Mucosa of gallbladder (tissue), 1 donor: ENCODE measurements around the gene PDIA4. TPM values are rescaled to one million over a fixed set of nuclear protein-coding genes. Genes with fewer than 3 reads are reported as not detected.

Experiments used
- DNase-seq: peaks from one replicate; pipeline ENCODE4 v3.0.0-alpha.2; 2020; ENCODE audit warnings: low spot score
- total RNA-seq: library from RNA; stranded (reverse); gene quantifications from one replicate; pipeline ENCODE4 v1.2.1, GENCODE V29; 2021
- donor health status: DM: no; HTN: no; CAD: no.

The PDIA4 gene
- total RNA-seq, 1 donor from 2014 or later = 216 TPM

DNA sequence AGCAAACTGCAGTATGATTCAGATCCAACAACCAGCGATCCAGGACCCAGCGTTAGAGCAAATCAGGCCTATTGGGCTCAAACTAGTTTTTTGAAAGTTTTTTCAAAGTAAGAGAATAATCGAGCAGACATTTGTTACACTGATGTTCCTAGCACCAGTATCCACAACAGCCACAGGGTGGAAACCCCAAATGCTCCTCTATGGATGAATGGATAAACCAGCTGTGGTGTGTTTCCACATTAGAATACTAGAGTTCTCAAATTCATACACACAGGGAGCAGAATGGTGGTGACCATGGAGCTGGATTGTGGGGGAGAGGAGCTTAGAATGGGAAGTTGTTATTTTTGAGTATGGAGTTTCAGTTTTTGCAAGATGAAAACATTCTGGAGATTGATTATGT is 60.7 kb downstream of the PDIA4 start:
- DNase-seq = no peak

DNA sequence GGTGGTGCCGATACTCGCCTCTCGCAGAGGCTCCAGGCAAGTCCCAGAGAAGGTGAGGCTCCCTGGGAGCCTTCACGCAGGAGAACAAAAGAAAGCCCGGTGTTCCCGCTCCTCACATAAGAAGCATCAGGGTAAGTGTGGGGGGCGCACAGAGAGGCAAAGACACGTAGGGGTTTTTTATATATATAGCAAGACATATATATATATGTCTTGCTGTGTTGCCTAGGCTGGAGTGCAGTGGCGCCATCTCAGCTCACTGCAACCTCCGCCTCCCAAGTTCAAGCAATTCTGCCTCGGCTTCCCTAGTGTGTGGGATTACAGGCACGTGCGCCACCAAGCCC is 61.3 kb downstream of the PDIA4 start:
- no peak for DNase-seq

DNA sequence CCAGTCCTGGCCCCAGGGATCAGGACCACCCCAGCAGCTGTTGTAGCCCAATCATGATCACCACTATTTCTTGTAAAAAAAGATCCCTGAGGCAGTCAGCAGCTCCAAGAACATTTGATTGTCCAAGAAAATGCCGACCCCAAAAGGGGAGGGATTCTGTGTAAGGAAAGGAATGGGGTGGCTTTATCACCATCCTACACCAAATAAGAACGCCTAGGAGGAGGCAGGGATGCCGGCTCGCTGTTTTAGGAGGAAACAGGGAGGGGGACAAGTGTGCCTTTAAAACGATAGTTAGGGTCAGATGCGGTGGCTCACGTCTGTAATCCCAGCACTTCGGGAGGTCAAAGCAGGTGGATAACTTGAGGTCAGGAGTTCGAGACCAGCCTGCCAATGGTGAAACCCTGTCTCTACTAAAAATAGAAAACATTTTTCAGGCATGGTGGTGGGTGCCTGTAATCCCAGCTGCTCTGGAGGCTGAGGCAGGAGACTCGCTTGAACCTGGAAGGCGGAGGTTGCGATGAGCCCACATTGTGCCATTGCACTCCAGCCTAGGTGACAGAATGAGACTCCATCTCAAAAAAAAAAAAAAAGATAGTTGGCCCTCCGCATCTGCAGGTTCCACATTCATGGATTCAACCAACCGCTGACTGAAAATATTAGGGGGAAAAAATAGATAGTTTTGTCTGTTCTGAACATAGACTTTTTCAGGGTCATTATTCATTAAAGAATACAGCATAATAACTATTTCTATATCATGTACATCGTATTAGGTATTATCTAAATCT is 63.6 kb downstream of the PDIA4 start:
- DNase-seq = no peak

- DNase-seq = no peak
Measured at GRCh38 chr7:148963583-148964482, 64.5 kb downstream of the PDIA4 start.

- DNase-seq = peak; percentile 73
Measured at GRCh38 chr7:148962823-148963582, 65.3 kb downstream of the PDIA4 start.

- DNase-seq = no peak
Measured at GRCh38 chr7:148962440-148962822, 65.9 kb downstream of the PDIA4 start.

GRCh38 chr7:148959726-148960125 is 68.6 kb downstream of the PDIA4 start:
- DNase-seq = no peak

GRCh38 chr7:148958061-148958460 is 70.2 kb downstream of the PDIA4 start:
- no peak for DNase-seq

DNA sequence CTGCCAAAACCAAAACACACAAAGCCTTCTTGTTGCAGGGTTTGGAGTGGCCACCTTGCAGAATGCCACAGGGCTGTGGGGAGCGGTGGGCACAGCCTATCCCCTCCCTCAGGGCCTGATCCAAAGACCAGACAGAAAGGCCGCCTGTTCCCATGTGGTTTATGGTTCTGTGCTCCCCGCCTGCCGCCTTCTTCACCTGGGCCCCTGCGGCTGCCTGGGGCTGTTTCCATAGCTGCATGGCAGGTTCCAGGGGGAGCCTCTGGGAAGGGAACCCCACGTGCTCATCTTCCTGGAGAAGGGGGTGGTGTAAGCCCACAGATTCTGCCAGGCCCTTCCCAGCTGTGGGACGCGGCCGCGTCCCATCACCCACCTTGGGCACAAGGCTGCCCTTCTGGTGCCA is 73.5 kb downstream of the PDIA4 start:
- no peak for DNase-seq

DNA sequence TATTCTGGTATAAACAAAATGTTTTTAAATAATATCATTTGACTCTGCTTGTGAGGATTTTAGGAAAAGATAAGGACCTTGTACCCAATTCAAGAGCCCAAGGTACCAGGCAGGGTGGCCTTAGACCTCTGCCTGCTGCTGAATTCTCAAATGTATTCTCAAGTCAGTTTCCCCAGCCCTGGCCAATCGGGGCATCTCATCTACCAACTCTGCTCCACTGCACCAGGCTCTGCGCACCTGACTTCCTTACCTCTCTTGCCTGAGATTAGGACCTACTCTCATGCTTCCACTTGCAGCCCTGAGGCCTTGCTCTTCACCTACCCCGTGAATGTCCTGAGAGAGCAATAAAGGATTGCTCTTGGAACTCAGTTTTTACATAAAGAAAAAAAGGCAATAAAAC is 74.6 kb downstream of the PDIA4 start:
- no peak for DNase-seq

Other genes with a start within 250 kb of the PDIA4 start
- gene EZH2, start 144.2 kb downstream of the PDIA4 start, total RNA-seq = 3.7 TPM
- gene ZNF786, start 62.2 kb upstream of the PDIA4 start, total RNA-seq = 7.0 TPM
- 2.8 TPM for gene ZNF425, start 97.8 kb upstream of the PDIA4 start, total RNA-seq
- 15.3 TPM for gene ZNF398, start 118.9 kb upstream of the PDIA4 start, total RNA-seq
- gene ZNF282, start 167.0 kb upstream of the PDIA4 start, total RNA-seq = 33.8 TPM
- 11.7 TPM for gene ZNF212, start 211.1 kb upstream of the PDIA4 start, total RNA-seq
- gene ZNF783, start 233.7 kb upstream of the PDIA4 start, total RNA-seq = 17.3 TPM